Mucosa of descending colon (tissue), 3 donors: ENCODE data around the gene KIF4B. TPM values are rescaled to one million over a fixed set of nuclear protein-coding genes. Genes with fewer than 3 reads are reported as not detected.
A peak's percentile ranks its signal among the peaks of the same experiment; 100 is the strongest.

Experiments used
- ATAC-seq: fragments of 200-7000 bp; cut with Tn5 transposase; one replicate; pipeline ENCODE4 v1.9.1; 2020; ENCODE audit warnings: mild to moderate bottlenecking, moderate library complexity
- DNase-seq, 3 donors: peaks; one replicate each; pipeline ENCODE4 v3.0.0-alpha.2; 2020
- H3K36me3 ChIP-seq: fragments of 200-600 bp; one replicate; pipeline ENCODE4 v1.8.0; 2021; ENCODE audit warnings: low read depth, mild to moderate bottlenecking
- H3K4me1 ChIP-seq: fragments of 200-600 bp; one replicate; pipeline ENCODE4 v1.8.0; 2021; ENCODE audit warnings: low read depth, mild to moderate bottlenecking
- H3K4me3 ChIP-seq: fragments of 200-600 bp; one replicate; pipeline ENCODE4 v1.8.0; 2021; ENCODE audit warnings: mild to moderate bottlenecking
- H3K9me3 ChIP-seq: fragments of 200-600 bp; one replicate; pipeline ENCODE4 v1.8.0; 2021; ENCODE audit warnings: mild to moderate bottlenecking
- intact Hi-C, 2 donors: fragments of 100-400 bp; cut with DNase I in 1 of 2; cut with micrococcal nuclease in 1 of 2; formaldehyde crosslinking; loops; one replicate each; pipeline versions ENCODE4 v1.11.0 to v1.11.1; 2022; cut with DNase I, micrococcal nuclease
- total RNA-seq, 3 donors: library from RNA; stranded (reverse); fragmentation: NEBNext Ultra II Directional in 2 of 3; extraction: Animal tissue kit (Norgen Biotek cat#: 25700) in 2 of 3; gene quantifications; one replicate each; pipeline versions ENCODE4 v1.2.1 to v1.2.4, GENCODE V29; 2021 to 2023
- TF ChIP-seq, protein P1 (sequence below): fragments of 200-600 bp; IDR thresholded peaks from one replicate; pipeline ENCODE4 v1.8.0; 2022; ENCODE audit warnings: antibody characterized with exemption, mild to moderate bottlenecking
- donor health status: DM: no; HTN: no; CAD: no; lungs with moderate emphysema.
- donor health status: DM: no; HTN: no; CAD: no.
- donor health status: DM: no; HTN: yes; CAD: no.

KIF4B gene
- total RNA-seq, 3 donors from 2014 or later, result not detected

DNA sequence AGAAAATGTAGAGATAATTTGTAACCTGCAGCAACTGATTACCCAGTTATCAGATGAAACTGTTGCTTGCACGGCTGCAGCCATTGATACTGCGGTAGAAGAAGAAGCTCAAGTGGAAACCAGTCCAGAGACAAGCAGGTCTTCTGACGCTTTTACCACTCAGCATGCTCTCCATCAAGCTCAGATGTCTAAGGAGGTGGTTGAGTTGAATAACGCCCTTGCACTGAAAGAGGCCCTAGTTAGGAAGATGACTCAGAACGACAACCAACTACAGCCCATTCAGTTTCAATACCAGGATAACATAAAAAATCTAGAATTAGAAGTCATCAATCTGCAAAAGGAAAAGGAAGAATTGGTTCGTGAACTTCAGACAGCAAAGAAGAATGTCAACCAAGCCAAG is 1.7 kb downstream of the KIF4B start:
- H3K36me3 ChIP-seq, result no peaks in the 10 kb centered on the region
- no peaks in the 10 kb centered on the region for H3K9me3 ChIP-seq
- DNase-seq (no peak), ATAC-seq (no peak)
- intact Hi-C loops, result no loop called here
- H3K4me3 ChIP-seq, result no peak overlapping the region
- H3K4me1 ChIP-seq, result no peaks in the 10 kb centered on the region
- TF ChIP-seq, protein P1, sequence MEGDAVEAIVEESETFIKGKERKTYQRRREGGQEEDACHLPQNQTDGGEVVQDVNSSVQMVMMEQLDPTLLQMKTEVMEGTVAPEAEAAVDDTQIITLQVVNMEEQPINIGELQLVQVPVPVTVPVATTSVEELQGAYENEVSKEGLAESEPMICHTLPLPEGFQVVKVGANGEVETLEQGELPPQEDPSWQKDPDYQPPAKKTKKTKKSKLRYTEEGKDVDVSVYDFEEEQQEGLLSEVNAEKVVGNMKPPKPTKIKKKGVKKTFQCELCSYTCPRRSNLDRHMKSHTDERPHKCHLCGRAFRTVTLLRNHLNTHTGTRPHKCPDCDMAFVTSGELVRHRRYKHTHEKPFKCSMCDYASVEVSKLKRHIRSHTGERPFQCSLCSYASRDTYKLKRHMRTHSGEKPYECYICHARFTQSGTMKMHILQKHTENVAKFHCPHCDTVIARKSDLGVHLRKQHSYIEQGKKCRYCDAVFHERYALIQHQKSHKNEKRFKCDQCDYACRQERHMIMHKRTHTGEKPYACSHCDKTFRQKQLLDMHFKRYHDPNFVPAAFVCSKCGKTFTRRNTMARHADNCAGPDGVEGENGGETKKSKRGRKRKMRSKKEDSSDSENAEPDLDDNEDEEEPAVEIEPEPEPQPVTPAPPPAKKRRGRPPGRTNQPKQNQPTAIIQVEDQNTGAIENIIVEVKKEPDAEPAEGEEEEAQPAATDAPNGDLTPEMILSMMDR, result no peak

DNA sequence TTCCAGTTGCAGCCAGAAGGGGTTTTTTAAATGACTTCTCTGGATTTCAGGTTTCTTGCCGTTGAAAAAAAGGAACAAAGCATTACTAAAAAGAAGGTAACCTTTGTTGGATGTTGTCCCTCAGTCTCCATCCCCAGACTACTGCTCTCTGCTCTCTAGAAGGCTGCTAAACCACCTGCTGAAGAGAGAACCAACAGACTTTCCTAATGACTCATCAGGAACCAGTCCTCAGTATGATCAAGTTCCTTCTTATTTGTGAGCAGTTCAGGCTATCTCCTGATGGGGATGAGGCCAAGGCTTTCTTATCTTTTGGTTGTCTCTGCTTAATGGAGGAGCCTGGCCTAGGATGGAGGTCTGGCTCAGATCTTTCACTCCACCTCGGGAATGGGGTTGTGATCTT is 4.1 kb downstream of the KIF4B start:
- ATAC-seq (no peak), DNase-seq (no peak)
- Histone ChIP-seq H3K4me3 (no peak overlapping the region), H3K36me3 (no peaks in the 10 kb centered on the region), H3K4me1 (no peaks in the 10 kb centered on the region), H3K9me3 (no peaks in the 10 kb centered on the region)
- TF ChIP-seq, protein P1, result no peak
- intact Hi-C loops, result no loop called here

DNA sequence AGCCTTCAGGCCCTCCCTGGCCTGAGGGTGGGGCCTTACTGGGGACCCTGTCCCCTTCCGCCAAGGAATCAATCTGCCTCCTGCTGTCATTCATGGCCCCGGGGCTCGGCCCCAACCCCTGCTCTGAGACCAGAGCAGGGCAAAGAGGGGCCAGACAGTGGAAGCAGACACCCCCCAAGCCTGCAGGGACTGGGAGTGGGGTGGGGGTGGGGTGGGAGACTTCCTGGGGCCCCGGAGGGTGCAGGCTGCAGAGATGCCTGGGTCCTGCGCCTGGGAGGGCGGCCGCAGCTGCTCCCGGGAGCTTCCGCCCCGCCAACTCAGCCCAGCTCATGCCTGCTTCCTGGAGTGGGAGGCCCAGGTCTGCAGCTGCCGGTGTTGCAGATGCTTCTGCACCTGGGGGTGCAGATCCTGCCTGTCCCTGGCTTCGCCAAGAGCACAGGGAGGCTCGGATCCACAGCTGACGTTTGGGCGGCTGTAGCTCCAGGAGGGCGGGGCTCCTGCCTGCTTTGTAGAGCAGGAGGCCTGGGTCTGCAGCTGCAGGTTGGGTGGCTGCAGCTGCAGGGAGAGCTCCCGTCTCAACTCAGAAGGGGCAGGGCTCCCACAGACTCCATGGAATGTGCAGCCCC is 6.2 kb downstream of the KIF4B start:
- no peaks in the 10 kb centered on the region for H3K4me1 ChIP-seq
- no peaks in the 10 kb centered on the region for H3K9me3 ChIP-seq
- TF ChIP-seq, protein P1, result no peak
- DNase-seq (no peak), ATAC-seq (no peak)
- no peaks in the 10 kb centered on the region for H3K36me3 ChIP-seq
- intact Hi-C loops, result no loop called here
- H3K4me3 ChIP-seq, result no peak overlapping the region

DNA sequence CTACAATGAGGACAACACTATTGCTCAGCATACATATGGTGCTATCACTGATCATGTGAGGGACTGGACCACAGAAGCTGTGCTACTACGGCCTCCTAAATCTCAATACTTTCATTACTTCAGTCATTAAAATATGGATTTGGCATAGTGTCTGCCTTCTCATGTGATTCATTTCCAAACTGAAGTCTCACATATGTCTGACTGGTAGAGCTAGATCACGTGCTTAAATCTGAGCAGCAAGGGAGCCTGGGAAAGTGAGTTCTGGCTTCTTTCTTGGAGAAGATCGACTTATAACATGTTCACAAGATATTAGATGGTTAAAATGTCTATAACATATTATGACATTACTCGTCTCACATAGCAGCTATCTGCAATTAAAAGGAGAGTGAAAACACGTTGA is 8.3 kb downstream of the KIF4B start:
- H3K4me1 ChIP-seq, result no peaks in the 10 kb centered on the region
- no peaks in the 10 kb centered on the region for H3K36me3 ChIP-seq
- H3K4me3 ChIP-seq, result no peak overlapping the region
- H3K9me3 ChIP-seq, result no peaks in the 10 kb centered on the region
- TF ChIP-seq, protein P1, result no peak
- no peak for DNase-seq
- intact Hi-C loops, result no loop called here
- no peak for ATAC-seq

DNA sequence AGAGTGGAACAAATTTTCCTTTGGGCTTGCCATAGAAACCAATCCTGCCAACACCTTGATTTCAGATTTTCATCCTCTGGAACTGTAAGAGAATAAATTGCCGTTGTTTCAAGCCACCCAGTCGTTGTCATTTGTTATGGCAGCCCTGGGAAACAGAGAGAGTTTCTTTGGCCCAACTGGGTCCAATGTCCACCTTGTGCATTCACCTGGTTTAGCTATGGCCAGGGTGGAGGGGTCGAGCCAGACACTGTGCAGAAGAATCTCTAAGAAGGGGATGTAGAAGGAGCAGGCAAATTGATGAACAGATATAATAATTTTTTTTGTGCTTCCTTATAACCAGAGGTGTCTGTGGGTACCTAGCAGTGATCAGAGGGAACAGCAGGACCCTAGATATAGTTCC is 9.8 kb downstream of the KIF4B start:
- H3K9me3 ChIP-seq, result no peaks in the 10 kb centered on the region
- H3K4me3 ChIP-seq, result no peak overlapping the region
- ATAC-seq (no peak), DNase-seq (no peak)
- no peaks in the 10 kb centered on the region for H3K36me3 ChIP-seq
- intact Hi-C loops, result no loop called here
- TF ChIP-seq, protein P1, result no peak
- no peaks in the 10 kb centered on the region for H3K4me1 ChIP-seq

DNA sequence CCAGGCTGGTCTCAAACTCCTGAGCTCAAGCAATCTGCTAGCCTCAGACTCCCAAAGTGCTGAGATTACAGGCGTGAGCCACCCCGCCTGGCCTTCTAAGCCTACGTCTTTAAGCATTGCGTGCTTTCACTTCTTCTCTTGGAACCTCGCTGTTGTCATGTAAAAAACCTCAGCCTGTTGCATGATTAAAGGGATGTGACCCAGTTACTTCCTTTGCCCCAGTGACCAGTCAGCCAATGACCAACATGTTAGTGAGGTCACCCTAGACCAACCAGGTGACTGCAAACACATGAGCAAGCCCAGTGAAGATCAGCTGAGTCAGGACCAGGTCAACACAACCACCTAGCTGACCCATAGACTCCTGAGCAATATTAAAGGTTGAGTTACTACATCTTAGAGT is 10.5 kb downstream of the KIF4B start:
- intact Hi-C loops, result no loop called here
- H3K4me3 ChIP-seq, result no peak overlapping the region

More for the DNA sequence above, 10.5 kb downstream of the KIF4B start:
- TF ChIP-seq, protein P1, result no peak
- Histone ChIP-seq H3K9me3 (no peaks in the 10 kb centered on the region), H3K4me1 (no peaks in the 10 kb centered on the region), H3K36me3 (no peaks in the 10 kb centered on the region)
- DNase-seq, result peak in 1 of 3 donors; percentile 2
- ATAC-seq, result no peak
